Stimulated activated CD8-positive, alpha-beta memory T cell treated with anti-CD3 and anti-CD28 coated beads, Interleukin-4, amount 100 ng/mL, for 1 hour (primary cell): Measurements from ENCODE around the gene INSRR.

Source experiments
- DNase-seq, 2 donors: peaks; one replicate each; pipeline ENCODE4 v3.0.0-alpha.2; 2020; ENCODE audit warnings: low read depth in 2 of 2, low spot score in 1 of 2

Gene INSRR

GRCh38 chr1:156875341-156875615 lies 16.4 kb upstream of the INSRR start:
- DNase-seq, result no peak

GRCh38 chr1:156874572-156875340 lies 15.8 kb upstream of the INSRR start:
- DNase-seq, result no peak

- DNase-seq, result no peak
These were observed 15.2 kb upstream of the INSRR start for GRCh38 chr1:156874142-156874541.

GRCh38 chr1:156873659-156874058 lies 14.7 kb upstream of the INSRR start:
- no peak for DNase-seq

GRCh38 chr1:156869455-156869854 lies 10.5 kb upstream of the INSRR start:
- no peak for DNase-seq

GRCh38 chr1:156868341-156868740 lies 9.4 kb upstream of the INSRR start:
- DNase-seq, result no peak

- DNase-seq, result no peak
These were observed 7.5 kb upstream of the INSRR start for GRCh38 chr1:156866249-156866909.

GRCh38 chr1:156865865-156866248 lies 6.9 kb upstream of the INSRR start:
- DNase-seq, result no peak

- no peak for DNase-seq
These were observed 6.3 kb upstream of the INSRR start for GRCh38 chr1:156865258-156865657.

GRCh38 chr1:156864796-156865195 lies 5.9 kb upstream of the INSRR start:
- no peak for DNase-seq

- DNase-seq, result no peak
These were observed 4.7 kb upstream of the INSRR start for GRCh38 chr1:156863631-156864030.

GRCh38 chr1:156862997-156863599 lies 4.2 kb upstream of the INSRR start:
- no peak for DNase-seq

- DNase-seq, result no peak
These were observed 3.7 kb upstream of the INSRR start for GRCh38 chr1:156862584-156862983.

- peak in 1 of 2 donors; percentile 22 for DNase-seq
These were observed 1.9 kb upstream of the INSRR start, which contains the start of gene NTRK1 for GRCh38 chr1:156860628-156861423. Gene NTRK1, plus strand, starts transcription at chr1:156860865. Its CDS starts 70 bp downstream, at chr1:156860935.

- peak; percentile 27 to 36 for DNase-seq
These were observed 1.3 kb upstream of the INSRR start for GRCh38 chr1:156860113-156860627.

GRCh38 chr1:156859523-156860112 lies 701 bp upstream of the INSRR start:
- no peak for DNase-seq

GRCh38 chr1:156858555-156858956 lies 361 bp downstream of the INSRR start:
- DNase-seq, result no peak

- DNase-seq, result no peak
These were observed 1.4 kb downstream of the INSRR start for GRCh38 chr1:156857532-156857931.

- DNase-seq, result no peak
These were observed 2.6 kb downstream of the INSRR start for GRCh38 chr1:156856282-156856785.

GRCh38 chr1:156854634-156855033 lies 4.3 kb downstream of the INSRR start:
- no peak for DNase-seq

GRCh38 chr1:156853761-156854160 lies 5.2 kb downstream of the INSRR start:
- DNase-seq, result no peak
